ENCODE data around the gene FOXP1. TPM values are rescaled to one million over a fixed set of nuclear protein-coding genes. Genes with fewer than 3 reads are reported as not detected.

The FOXP1 gene
- total and polyA plus RNA-seq, 2 of the 8 experiments (the other 6 are each of a cell fraction or from before 2014, with no cell fraction given) = 13.9 to 25.4 TPM

DNA sequence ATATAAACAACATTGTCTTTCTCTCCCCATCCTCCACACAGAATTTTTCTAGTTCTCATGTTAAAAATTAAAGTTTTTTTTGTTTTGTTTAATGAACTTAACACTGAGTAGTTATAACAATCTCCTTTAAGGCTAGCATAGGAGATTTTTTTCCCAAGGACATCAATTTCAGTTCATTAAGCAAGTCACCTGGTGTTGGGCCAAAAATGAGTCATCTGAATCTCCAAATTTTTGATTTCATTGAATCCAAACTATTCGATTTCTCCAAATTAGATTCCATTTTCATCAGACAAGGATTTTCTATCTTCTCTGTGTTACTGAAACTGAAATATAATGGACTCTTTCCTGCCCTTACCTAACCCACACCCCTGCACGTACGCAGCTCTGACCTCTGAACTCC, 639.6 kb downstream of the FOXP1 start:
- Histone ChIP-seq H3K56ac (replicated peaks; ENCODE audit: insufficient read length, low read depth, low read length) (no peak overlapping the region), H3K4me1 (replicated peaks in 1 of 4; ENCODE audit: control insufficient read depth in 3 of 4, insufficient read depth in 4 of 4, low read length in 3 of 4) (no peaks in the 10 kb centered on the region), H3K27me3 (replicated peaks in 1 of 4; ENCODE audit: control insufficient read depth in 3 of 4, extremely low read depth in 1 of 4, insufficient read depth in 3 of 4, low read length in 3 of 4) (no peaks in the 10 kb centered on the region), H3K79me2 (ENCODE audit: control insufficient read depth in 1 of 2, insufficient read depth in 2 of 2, low read length in 2 of 2) (no peaks in the 10 kb centered on the region), H2BK12ac (ENCODE audit: low read depth, low read length) (no peak overlapping the region), H3K27ac (ENCODE audit: low read depth, low read length) (no peak overlapping the region), H3K23ac (ENCODE audit: insufficient read length) (no peak overlapping the region), H3K4me3 (ENCODE audit: extremely low read depth in 1 of 4, insufficient read depth in 2 of 4, low read depth in 3 of 4, low read length in 4 of 4) (no peak overlapping the region), H3K23me2 (ENCODE audit: low read depth, low read length) (no peaks in the 10 kb centered on the region; the same call in 1 of the 2 replicates), H3K18ac (ENCODE audit: extremely low read depth, low read length) (no peak overlapping the region), H3K9ac (replicated peaks in 1 of 4; ENCODE audit: extremely low read depth in 1 of 4, low read depth in 3 of 4, low read length in 3 of 4) (no peak overlapping the region), H2BK15ac (ENCODE audit: low read length) (no peak overlapping the region), H4K20me1 (replicated peaks in 1 of 2; ENCODE audit: control insufficient read depth in 1 of 2, insufficient read depth in 2 of 2, low read length in 2 of 2) (no peaks in the 10 kb centered on the region), H2AK5ac (ENCODE audit: low read depth, low read length) (no peak overlapping the region), H3K79me1 (ENCODE audit: low read depth, low read length) (no peaks in the 10 kb centered on the region), H3K9me3 (ENCODE audit: insufficient read depth in 2 of 2, low read depth in 1 of 2, low read length in 1 of 2) (no peaks in the 10 kb centered on the region), H3K14ac (ENCODE audit: insufficient read length) (no peak overlapping the region), H2BK120ac (replicated peaks; ENCODE audit: low read depth, low read length) (no peak overlapping the region), H4K91ac (replicated peaks; ENCODE audit: insufficient read length, low read length) (no peak overlapping the region), H2BK20ac (ENCODE audit: low read length) (no peak overlapping the region), H3K36me3 (ENCODE audit: control insufficient read depth in 2 of 4, insufficient read depth in 4 of 4, low read length in 3 of 4) (no peaks in the 10 kb centered on the region), H4K5ac (ENCODE audit: insufficient read length, low read depth, low read length) (no peak overlapping the region), H3K4me2 (ENCODE audit: insufficient read depth in 1 of 2, low read depth in 2 of 2, low read length in 2 of 2) (no peak overlapping the region), H2AFZ (ENCODE audit: low read length) (no peak overlapping the region), H2BK5ac (ENCODE audit: low read depth, low read length) (no peak overlapping the region), H3K4ac (replicated peaks; ENCODE audit: insufficient read length, low read depth, low read length) (no peak overlapping the region), H4K8ac (ENCODE audit: extremely low read depth, insufficient read depth, low read length) (no peak overlapping the region)
- TF ChIP-seq, protein P1, sequence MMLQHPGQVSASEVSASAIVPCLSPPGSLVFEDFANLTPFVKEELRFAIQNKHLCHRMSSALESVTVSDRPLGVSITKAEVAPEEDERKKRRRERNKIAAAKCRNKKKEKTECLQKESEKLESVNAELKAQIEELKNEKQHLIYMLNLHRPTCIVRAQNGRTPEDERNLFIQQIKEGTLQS (IDR thresholded peaks at IDR 0.05; ENCODE audit: insufficient read depth, low read depth, low read length) = no peak
- no peak for TF ChIP-seq NRF1 (IDR thresholded peaks at IDR 0.05; ENCODE audit: low read depth, low read length)
- TF ChIP-seq KDM4A (IDR thresholded peaks at IDR 0.05; ENCODE audit: low read depth, low read length, severe bottlenecking) = no peak
- TF ChIP-seq BACH1 (IDR thresholded peaks at IDR 0.05; ENCODE audit: low read length) = no peak
- no peak for TF ChIP-seq JUN (IDR thresholded peaks at IDR 0.05; ENCODE audit: low read depth, low read length)
- no peak for TF ChIP-seq CBX8 (IDR thresholded peaks at IDR 0.05; ENCODE audit: borderline replicate concordance, low read depth, low read length)
- ChIA-PET POLR2A (ENCODE audit: partially characterized antibody) (no interaction called here), CTCF (ENCODE audit: partially characterized antibody) (no interaction called here)
- 86% methylated on average over 3 of the region's 3 CpGs; no CpG with 5 or more reads in 1 of the 2 experiments for WGBS, 2 experiments (ENCODE audit: extremely low coverage in 1 of 2, insufficient coverage in 1 of 2, insufficient read length in 1 of 2, insufficient replicate concordance in 2 of 2, low coverage in 1 of 2, low lambda C conversion rate in 2 of 2, missing lambda C conversion rate in 1 of 2)
- DNase-seq (ENCODE audit: low read depth in 1 of 2, low spot score in 2 of 2) (no peak), FAIRE-seq (no peak)

Measured in H1 (cell line).